KMS-11 (cell line): Measurements from ENCODE around the gene KRT28.

Experiments used
- H2AFZ ChIP-seq: fragments of 200-600 bp; sonication (generic); 2 replicates; pipeline ENCODE4 v1.6.1; 2016; ENCODE audit warnings: antibody characterized with exemption, mixed run types, low read depth
- H3K27ac ChIP-seq: fragments of 200-600 bp; sonication (generic); 2 replicates; pipeline ENCODE4 v1.6.1; 2016; ENCODE audit warnings: mild to moderate bottlenecking, mixed run types
- H3K27me3 ChIP-seq: fragments of 200-600 bp; sonication (generic); 2 replicates; pipeline ENCODE4 v1.6.1; 2017; ENCODE audit warnings: mild to moderate bottlenecking, low read depth, mixed run types, moderate library complexity; ENCODE audit not compliant: insufficient read depth
- H3K36me3 ChIP-seq: fragments of 200-600 bp; sonication (generic); 2 replicates; pipeline ENCODE4 v1.6.1; 2017; ENCODE audit warnings: mild to moderate bottlenecking, mixed run types; ENCODE audit not compliant: insufficient read depth
- H3K4me1 ChIP-seq: fragments of 200-600 bp; sonication (generic); 2 replicates; pipeline ENCODE4 v1.6.1; 2016; ENCODE audit warnings: mild to moderate bottlenecking, low read depth, mixed run types; ENCODE audit not compliant: poor library complexity, severe bottlenecking
- H3K4me2 ChIP-seq: fragments of 200-600 bp; sonication (generic); 2 replicates; pipeline ENCODE4 v1.7.0; 2016; ENCODE audit warnings: mild to moderate bottlenecking, mixed run types
- H3K4me3 ChIP-seq: fragments of 200-600 bp; sonication (generic); IDR thresholded peaks from 2 replicates; pipeline ENCODE4 v1.6.1; 2017; ENCODE audit warnings: low read depth, low read length, mixed read lengths; ENCODE audit not compliant: insufficient read depth
- H3K79me2 ChIP-seq: fragments of 200-600 bp; sonication (generic); 2 replicates; pipeline ENCODE4 v1.6.1; 2016; ENCODE audit warnings: low read depth, mixed run types; ENCODE audit not compliant: insufficient read depth
- H3K9ac ChIP-seq: fragments of 200-600 bp; sonication (generic); 2 replicates; pipeline ENCODE4 v1.6.1; 2016; ENCODE audit warnings: mild to moderate bottlenecking, mixed run types
- H4K20me1 ChIP-seq: fragments of 200-600 bp; sonication (generic); 2 replicates; pipeline ENCODE4 v1.6.1; 2016; ENCODE audit warnings: mild to moderate bottlenecking, mixed run types; ENCODE audit not compliant: insufficient read depth
- CTCF ChIP-seq: fragments of 200-600 bp; sonication (generic); conservative IDR thresholded peaks from 2 replicates; pipeline ENCODE4 v1.6.1; 2017; ENCODE audit warnings: low read depth, mild to moderate bottlenecking, antibody characterized with exemption, low read length, moderate library complexity, mixed read lengths

The KRT28 gene

GRCh38 chr17:40777971-40778370, 21.8 kb downstream of the KRT28 start:
- no peaks in the 10 kb centered on the region for H4K20me1 ChIP-seq
- no peaks in the 10 kb centered on the region for H3K79me2 ChIP-seq
- TF ChIP-seq CTCF, result no peak
- no peak overlapping the region for H2AFZ ChIP-seq
- H3K4me1 ChIP-seq, result no peaks in the 10 kb centered on the region
- no peak overlapping the region for H3K27ac ChIP-seq
- H3K4me2 ChIP-seq, result no peak overlapping the region
- H3K4me3 ChIP-seq, result no peak overlapping the region
- no peaks in the 10 kb centered on the region for H3K27me3 ChIP-seq
- no peak overlapping the region for H3K9ac ChIP-seq
- no peaks in the 10 kb centered on the region for H3K36me3 ChIP-seq

GRCh38 chr17:40777459-40777858, 22.3 kb downstream of the KRT28 start:
- H3K27me3 ChIP-seq, result no peaks in the 10 kb centered on the region

GRCh38 chr17:40775945-40776344, 23.8 kb downstream of the KRT28 start:
- H4K20me1 ChIP-seq, result no peaks in the 10 kb centered on the region
- no peak overlapping the region for H2AFZ ChIP-seq
- no peaks in the 10 kb centered on the region for H3K27me3 ChIP-seq
- no peak overlapping the region for H3K4me2 ChIP-seq
- no peaks in the 10 kb centered on the region for H3K4me1 ChIP-seq
- no peak overlapping the region for H3K4me3 ChIP-seq
- no peak overlapping the region for H3K9ac ChIP-seq
- H3K36me3 ChIP-seq, result no peaks in the 10 kb centered on the region
- no peak for TF ChIP-seq CTCF
- no peaks in the 10 kb centered on the region for H3K79me2 ChIP-seq
- no peak overlapping the region for H3K27ac ChIP-seq

More at GRCh38 chr17:40777459-40777858, 22.3 kb downstream of the KRT28 start:
- no peaks in the 10 kb centered on the region for H3K36me3 ChIP-seq
- no peak overlapping the region for H3K27ac ChIP-seq
- no peaks in the 10 kb centered on the region for H4K20me1 ChIP-seq
- H3K79me2 ChIP-seq, result no peaks in the 10 kb centered on the region
- no peak overlapping the region for H3K9ac ChIP-seq
- no peak overlapping the region for H3K4me3 ChIP-seq
- no peak overlapping the region for H2AFZ ChIP-seq
- TF ChIP-seq CTCF, result no peak
- no peak overlapping the region for H3K4me2 ChIP-seq
- no peaks in the 10 kb centered on the region for H3K4me1 ChIP-seq

GRCh38 chr17:40772101-40772500, 27.7 kb downstream of the KRT28 start, which contains the start of gene KRT26:
KRT26 (minus strand) TSS chr17:40772201; CDS start chr17:40772113, 88 bp downstream.
- Histone ChIP-seq H3K79me2 (no peaks in the 10 kb centered on the region), H3K9ac (no peak within 1 kb of the TSS), H3K4me3 (no peak within 1 kb of the TSS), H4K20me1 (no peaks in the 10 kb centered on the region), H3K4me1 (no peaks in the 10 kb centered on the region), H3K4me2 (no peak within 1 kb of the TSS), H2AFZ (no peak within 1 kb of the TSS), H3K27ac (no peak within 1 kb of the TSS), H3K36me3 (no peaks in the 10 kb centered on the region), H3K27me3 (no peaks in the 10 kb centered on the region)
- no peak for TF ChIP-seq CTCF
